Measurements from ENCODE around the gene PRCC. TPM values are rescaled to one million over a fixed set of nuclear protein-coding genes. Genes with fewer than 3 reads are reported as not detected.

Gene PRCC
- total RNA-seq, 2 experiments from 2014 or later: 49.5 to 50.0 TPM

GRCh38 chr1:156840186-156840897 lies 73.0 kb downstream of the PRCC start:
- no peak overlapping the region for H3K27ac ChIP-seq (ENCODE audit: low read depth in 1 of 2, low read length in 2 of 2)
- H3K27me3 ChIP-seq (ENCODE audit: control insufficient read depth in 1 of 2, insufficient read depth in 2 of 2, low read length in 2 of 2): peaks cover 39 to 49% of the 10 kb centered on the region in 2 experiments
- no peak overlapping the region for H3K4me3 ChIP-seq (ENCODE audit: low read length)
- ChIA-PET POLR2A (no interaction called here), CTCF (interaction anchor here (1.8 kb wide), 1 partner anchor 42 kb away, joined by 14 read pairs; no protein-coding TSS in a partner anchor)
- Mint-ChIP-seq H3K36me3 (ENCODE audit: low read depth) (no peaks in the 10 kb centered on the region), H3K9me3 (no peaks in the 10 kb centered on the region), H3K27me3 (peaks cover 70% of the 10 kb centered on the region), H3K4me1 (ENCODE audit: low read depth) (peaks cover 21% of the 10 kb centered on the region), H3K4me3 (no peak overlapping the region), H3K27ac (no peak overlapping the region)
- DNase-seq: no peak
- peaks cover 0 to 18% of the 10 kb centered on the region in 2 experiments for H3K9me3 ChIP-seq (ENCODE audit: control insufficient read depth in 1 of 2, insufficient read depth in 1 of 2, low read length in 2 of 2)
- ATAC-seq (ENCODE audit: poor library complexity): no peak
- no peak for TF ChIP-seq CTCF (IDR thresholded peaks at IDR 0.05)
- H3K4me1 ChIP-seq (ENCODE audit: insufficient read depth, low read length): peaks cover 36% of the 10 kb centered on the region
- no peaks in the 10 kb centered on the region for H3K36me3 ChIP-seq (ENCODE audit: insufficient read depth, low read length)
- intact Hi-C loops (cut with DNase I, micrococcal nuclease): no loop called here

- Histone ChIP-seq H3K36me3 (ENCODE audit: insufficient read depth, low read length) (no peaks in the 10 kb centered on the region), H3K27me3 (ENCODE audit: control insufficient read depth in 1 of 2, insufficient read depth in 2 of 2, low read length in 2 of 2) (peaks cover 39 to 49% of the 10 kb centered on the region in 2 experiments), H3K27ac (ENCODE audit: low read depth in 1 of 2, low read length in 2 of 2) (no peak overlapping the region), H3K4me1 (ENCODE audit: insufficient read depth, low read length) (peaks cover 36% of the 10 kb centered on the region), H3K4me3 (ENCODE audit: low read length) (no peak overlapping the region), H3K9me3 (ENCODE audit: control insufficient read depth in 1 of 2, insufficient read depth in 1 of 2, low read length in 2 of 2) (peaks cover 0 to 18% of the 10 kb centered on the region in 2 experiments)
- ATAC-seq (ENCODE audit: poor library complexity) (no peak), DNase-seq (no peak)
- no peak for TF ChIP-seq CTCF (IDR thresholded peaks at IDR 0.05)
- H3K4me1 Mint-ChIP-seq (ENCODE audit: low read depth): peaks cover 24% of the 10 kb centered on the region
- H3K36me3 Mint-ChIP-seq (ENCODE audit: low read depth): no peaks in the 10 kb centered on the region
- H3K27ac Mint-ChIP-seq: no peak overlapping the region
- CTCF ChIA-PET: no interaction called here
- POLR2A ChIA-PET: no interaction called here
- peaks cover 73% of the 10 kb centered on the region for H3K27me3 Mint-ChIP-seq
- no peak overlapping the region for H3K4me3 Mint-ChIP-seq
- intact Hi-C loops (cut with DNase I, micrococcal nuclease): no loop called here
- H3K9me3 Mint-ChIP-seq: no peaks in the 10 kb centered on the region
These were observed 73.6 kb downstream of the PRCC start for GRCh38 chr1:156840898-156841279.

GRCh38 chr1:156841295-156841855 lies 74.0 kb downstream of the PRCC start:
- Mint-ChIP-seq H3K4me1 (ENCODE audit: low read depth) (peaks cover 23% of the 10 kb centered on the region), H3K4me3 (no peak overlapping the region), H3K9me3 (no peaks in the 10 kb centered on the region), H3K27me3 (peaks cover 74% of the 10 kb centered on the region), H3K36me3 (ENCODE audit: low read depth) (no peaks in the 10 kb centered on the region), H3K27ac (no peak overlapping the region)
- Histone ChIP-seq H3K27ac (ENCODE audit: low read depth in 1 of 2, low read length in 2 of 2) (no peak overlapping the region), H3K4me1 (ENCODE audit: insufficient read depth, low read length) (peaks cover 31% of the 10 kb centered on the region), H3K9me3 (ENCODE audit: control insufficient read depth in 1 of 2, insufficient read depth in 1 of 2, low read length in 2 of 2) (peaks cover 0 to 18% of the 10 kb centered on the region in 2 experiments), H3K36me3 (ENCODE audit: insufficient read depth, low read length) (no peaks in the 10 kb centered on the region), H3K4me3 (ENCODE audit: low read length) (no peak overlapping the region), H3K27me3 (ENCODE audit: control insufficient read depth in 1 of 2, insufficient read depth in 2 of 2, low read length in 2 of 2) (peaks cover 39 to 49% of the 10 kb centered on the region in 2 experiments)
- intact Hi-C loops (cut with DNase I, micrococcal nuclease): no loop called here
- ChIA-PET POLR2A (no interaction called here), CTCF (no interaction called here)
- no peak for ATAC-seq (ENCODE audit: poor library complexity)
- no peak for TF ChIP-seq CTCF (IDR thresholded peaks at IDR 0.05)
- DNase-seq: no peak

Data from CD4-positive, alpha-beta T cell (primary cell).